Fibroblast of lung (primary cell): Measurements from ENCODE around the gene VIPR2.

Experiments used
- CTCF ChIP-seq, 2 donors: IDR thresholded peaks in 1 of 2; conservative IDR thresholded peaks in 1 of 2; 1 replicate in 1 of 2; 2 replicates in 1 of 2; pipeline ENCODE4 v1.5.1; 2011 to 2012; ENCODE audit warnings: low read length in 2 of 2, control low read depth in 1 of 2, inconsistent platforms in 1 of 2, low read depth in 1 of 2, mild to moderate bottlenecking in 1 of 2
- EZH2 ChIP-seq: IDR thresholded peaks from 2 replicates; pipeline ENCODE4 v1.5.1; 2012; ENCODE audit warnings: low read length, control low read depth, mild to moderate bottlenecking; ENCODE audit errors: missing control alignments

- no peak for TF ChIP-seq CTCF (conservative IDR thresholded peaks at IDR 0.05 in 1 of 2, IDR thresholded peaks at IDR 0.05 in 1 of 2; ENCODE audit: low read depth in 1 of 2, low read length in 2 of 2)
- no peak for TF ChIP-seq EZH2
Observed at GRCh38 chr7:158997471-158997870, 147.2 kb downstream of the VIPR2 start.
